Measurements from ENCODE around the gene C9orf85.

The C9orf85 gene

DNA sequence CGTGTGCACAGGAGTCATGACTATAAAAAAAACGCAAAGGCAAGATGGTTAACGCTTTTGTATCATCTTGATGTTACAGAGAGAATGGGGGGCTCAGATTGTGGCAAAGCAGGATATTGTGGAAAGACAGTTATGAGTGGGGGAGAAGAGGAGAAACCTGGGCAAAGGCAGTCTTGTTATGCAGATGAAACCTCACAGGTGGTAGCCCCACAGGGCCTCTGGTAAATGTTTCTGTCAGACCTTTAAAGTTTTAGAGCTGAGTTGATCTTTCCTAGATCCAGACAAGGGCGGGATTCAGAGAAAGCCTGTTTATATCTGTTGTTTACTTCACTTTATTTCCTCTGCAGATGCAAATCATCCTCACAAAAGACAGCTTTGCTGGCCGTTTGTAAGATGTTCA lies 55.2 kb downstream of the C9orf85 start:
- no peak overlapping the region for H3K9ac ChIP-seq (ENCODE audit: low read depth in 1 of 2, low read length in 2 of 2)
- no peaks in the 10 kb centered on the region for H3K36me3 ChIP-seq (ENCODE audit: control insufficient read depth in 2 of 2, insufficient read depth in 2 of 2, low read length in 2 of 2)
- peaks cover 3 to 7% of the 10 kb centered on the region in 2 donors for H3K4me1 ChIP-seq (ENCODE audit: control insufficient read depth in 2 of 2, insufficient read depth in 2 of 2, low read length in 2 of 2)
- peaks cover 0 to 3% of the 10 kb centered on the region in 2 donors for H3K9me3 ChIP-seq (ENCODE audit: control insufficient read depth in 2 of 2, low read length in 2 of 2)
- H3K27ac ChIP-seq (ENCODE audit: low read depth in 2 of 2, low read length in 2 of 2), result no peak overlapping the region
- no peaks in the 10 kb centered on the region for H3K27me3 ChIP-seq (ENCODE audit: control insufficient read depth in 2 of 2, insufficient read depth in 2 of 2, low read length in 2 of 2)
- H3K4me3 ChIP-seq (ENCODE audit: low read length in 2 of 2), result no peak overlapping the region

DNA sequence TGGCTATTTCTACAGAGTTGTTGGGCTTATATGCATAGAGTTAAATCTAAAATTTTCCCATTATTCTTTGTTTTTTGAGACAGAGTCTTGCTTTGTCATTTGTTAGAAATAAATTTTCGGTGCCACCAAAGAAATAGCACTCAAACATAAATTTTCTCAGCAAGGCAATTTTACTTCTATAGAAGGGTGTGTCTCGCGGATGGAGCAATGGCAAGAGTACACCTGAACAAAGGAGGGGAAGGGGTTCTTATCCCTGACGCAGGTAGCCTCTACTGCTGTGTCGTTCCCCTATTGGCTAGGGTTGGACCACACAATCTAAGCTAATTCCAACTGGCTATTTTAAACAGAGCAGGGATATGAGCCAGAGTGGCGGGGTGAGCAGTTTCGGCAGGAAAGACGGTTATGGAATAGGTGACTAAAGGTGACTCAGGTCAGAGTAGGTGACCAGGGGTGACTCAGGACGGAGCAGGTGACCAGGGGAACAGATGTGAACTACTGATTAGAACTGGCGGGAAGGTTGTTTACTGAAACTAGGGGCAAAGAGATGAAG lies 57.2 kb downstream of the C9orf85 start:
- Histone ChIP-seq H3K4me1 (ENCODE audit: control insufficient read depth in 2 of 2, insufficient read depth in 2 of 2, low read length in 2 of 2) (no peaks in the 10 kb centered on the region), H3K4me3 (ENCODE audit: low read length in 2 of 2) (no peak overlapping the region), H3K27ac (ENCODE audit: low read depth in 2 of 2, low read length in 2 of 2) (no peak overlapping the region), H3K9ac (ENCODE audit: low read depth in 1 of 2, low read length in 2 of 2) (no peak overlapping the region), H3K36me3 (ENCODE audit: control insufficient read depth in 2 of 2, insufficient read depth in 2 of 2, low read length in 2 of 2) (no peaks in the 10 kb centered on the region), H3K27me3 (ENCODE audit: control insufficient read depth in 2 of 2, insufficient read depth in 2 of 2, low read length in 2 of 2) (no peaks in the 10 kb centered on the region), H3K9me3 (ENCODE audit: control insufficient read depth in 2 of 2, low read length in 2 of 2) (peaks cover 0 to 3% of the 10 kb centered on the region in 2 donors)

DNA sequence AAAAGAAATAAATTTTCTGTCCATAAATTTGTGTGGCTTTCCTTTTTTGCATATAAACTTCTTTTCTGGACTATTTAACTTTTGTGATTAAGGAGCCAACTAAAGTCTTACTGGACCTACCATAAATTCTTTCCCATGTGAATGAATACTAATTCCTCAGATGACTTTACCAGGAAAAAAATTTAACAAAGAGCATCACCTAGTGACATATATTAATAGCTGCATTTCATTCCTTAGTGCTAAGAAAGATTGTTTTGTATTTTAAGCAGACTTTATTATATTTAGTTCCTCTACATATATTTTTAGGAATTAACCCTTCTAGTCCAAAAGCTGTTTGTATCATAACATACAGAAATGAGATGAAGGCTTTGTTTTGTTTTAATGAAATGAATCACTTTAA lies 64.4 kb downstream of the C9orf85 start:
- H3K4me1 ChIP-seq (ENCODE audit: control insufficient read depth in 2 of 2, insufficient read depth in 2 of 2, low read length in 2 of 2), result no peaks in the 10 kb centered on the region
- no peaks in the 10 kb centered on the region for H3K9me3 ChIP-seq (ENCODE audit: control insufficient read depth in 2 of 2, low read length in 2 of 2)
- no peak overlapping the region for H3K4me3 ChIP-seq (ENCODE audit: low read length in 2 of 2)
- no peaks in the 10 kb centered on the region for H3K27me3 ChIP-seq (ENCODE audit: control insufficient read depth in 2 of 2, insufficient read depth in 2 of 2, low read length in 2 of 2)
- no peak overlapping the region for H3K9ac ChIP-seq (ENCODE audit: low read depth in 1 of 2, low read length in 2 of 2)
- peaks cover 4 to 5% of the 10 kb centered on the region in 2 donors for H3K36me3 ChIP-seq (ENCODE audit: control insufficient read depth in 2 of 2, insufficient read depth in 2 of 2, low read length in 2 of 2)
- H3K27ac ChIP-seq (ENCODE audit: low read depth in 2 of 2, low read length in 2 of 2), result no peak overlapping the region

DNA sequence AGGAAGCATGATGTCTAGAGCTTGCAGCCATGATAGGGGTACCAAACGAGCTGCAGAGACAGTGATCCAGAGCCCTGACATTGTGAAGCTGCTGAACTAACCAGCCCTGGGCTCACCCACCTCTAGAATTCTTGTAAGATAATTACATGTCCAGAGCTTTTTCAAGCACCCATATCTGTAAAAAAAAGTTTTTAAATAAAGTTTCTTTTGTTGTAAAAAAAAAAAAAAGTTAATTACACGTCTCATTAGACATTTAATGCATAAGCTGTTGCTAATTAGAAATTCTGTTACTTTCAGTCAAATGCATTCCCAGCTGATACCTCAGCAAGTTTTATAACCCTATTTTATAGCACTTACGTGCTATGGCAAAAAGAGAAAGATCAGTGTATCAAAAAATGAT lies 65.6 kb downstream of the C9orf85 start:
- Histone ChIP-seq H3K4me1 (ENCODE audit: control insufficient read depth in 2 of 2, insufficient read depth in 2 of 2, low read length in 2 of 2) (peaks cover 0 to 2% of the 10 kb centered on the region in 2 donors), H3K9me3 (ENCODE audit: control insufficient read depth in 2 of 2, low read length in 2 of 2) (no peaks in the 10 kb centered on the region)

DNA sequence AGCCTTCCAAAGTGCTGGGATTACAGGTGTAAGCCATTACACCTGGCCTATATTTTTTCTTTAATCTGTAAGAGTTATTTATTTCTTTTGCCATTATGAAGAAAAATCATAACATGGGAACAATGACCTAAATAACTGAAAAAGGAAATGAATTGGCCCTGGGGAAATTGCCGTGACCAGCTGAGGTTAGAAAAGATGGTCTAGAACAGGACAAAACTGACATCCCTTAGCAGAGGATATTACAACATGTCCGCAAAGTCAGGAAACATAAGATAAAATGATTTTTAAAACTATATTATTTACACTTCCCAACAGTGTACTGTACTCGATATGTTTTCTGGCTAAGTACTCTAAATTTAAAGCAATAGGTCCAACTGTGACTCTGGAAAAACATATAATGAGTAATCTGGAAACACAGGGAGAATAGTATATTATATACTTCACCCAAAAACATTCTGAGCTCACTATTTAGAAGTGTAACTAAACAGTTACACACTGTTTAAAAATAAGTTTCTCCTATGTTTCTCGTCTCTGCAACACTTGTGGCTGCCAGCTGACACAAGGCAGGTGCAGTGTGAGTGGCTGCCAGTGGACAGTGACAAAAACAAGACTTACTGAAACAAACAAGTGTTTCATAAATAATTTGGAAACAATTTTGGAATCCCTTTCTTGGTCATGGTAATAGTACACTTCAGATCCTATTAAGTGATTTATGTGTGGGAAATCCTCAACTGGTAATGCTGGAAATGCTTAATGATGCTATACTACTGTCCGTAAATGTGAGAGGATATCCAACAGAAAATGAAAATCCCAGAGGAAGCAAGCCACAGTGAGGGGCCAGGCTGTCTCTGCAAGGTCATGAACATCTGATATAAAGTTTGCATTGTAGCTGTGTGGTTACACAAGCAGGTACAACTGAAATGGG lies 69.1 kb downstream of the C9orf85 start:
- Histone ChIP-seq H3K27me3 (ENCODE audit: control insufficient read depth in 2 of 2, insufficient read depth in 2 of 2, low read length in 2 of 2) (no peaks in the 10 kb centered on the region), H3K4me3 (ENCODE audit: low read length in 2 of 2) (no peak overlapping the region), H3K27ac (ENCODE audit: low read depth in 2 of 2, low read length in 2 of 2) (no peak overlapping the region), H3K4me1 (ENCODE audit: control insufficient read depth in 2 of 2, insufficient read depth in 2 of 2, low read length in 2 of 2) (peaks cover 3 to 13% of the 10 kb centered on the region in 2 donors), H3K9me3 (ENCODE audit: control insufficient read depth in 2 of 2, low read length in 2 of 2) (no peaks in the 10 kb centered on the region), H3K9ac (ENCODE audit: low read depth in 1 of 2, low read length in 2 of 2) (no peak overlapping the region), H3K36me3 (ENCODE audit: control insufficient read depth in 2 of 2, insufficient read depth in 2 of 2, low read length in 2 of 2) (no peaks in the 10 kb centered on the region)

More for the DNA sequence above, 65.6 kb downstream of the C9orf85 start:
- Histone ChIP-seq H3K27me3 (ENCODE audit: control insufficient read depth in 2 of 2, insufficient read depth in 2 of 2, low read length in 2 of 2) (no peaks in the 10 kb centered on the region), H3K9ac (ENCODE audit: low read depth in 1 of 2, low read length in 2 of 2) (no peak overlapping the region), H3K27ac (ENCODE audit: low read depth in 2 of 2, low read length in 2 of 2) (no peak overlapping the region), H3K36me3 (ENCODE audit: control insufficient read depth in 2 of 2, insufficient read depth in 2 of 2, low read length in 2 of 2) (peaks cover 4 to 5% of the 10 kb centered on the region in 2 donors), H3K4me3 (ENCODE audit: low read length in 2 of 2) (no peak overlapping the region)

DNA sequence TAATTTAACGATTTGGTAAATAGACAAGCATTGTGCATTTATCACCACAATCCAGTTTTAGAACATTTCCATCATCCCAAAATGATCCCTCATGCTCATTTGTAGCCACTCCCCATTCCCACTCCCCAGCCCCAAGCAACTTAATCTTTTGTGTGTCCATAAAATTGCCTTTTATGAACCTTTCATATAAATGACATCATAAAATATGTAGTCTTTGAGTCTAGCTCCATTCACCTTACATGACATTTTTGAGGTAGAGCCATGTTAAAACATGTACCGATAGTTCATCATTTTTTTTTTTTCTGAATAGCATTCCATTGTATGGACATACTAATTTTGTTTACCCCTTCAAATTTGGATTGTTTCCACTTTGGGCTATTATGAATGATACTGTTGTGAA lies 70.5 kb downstream of the C9orf85 start:
- Histone ChIP-seq H3K27ac (ENCODE audit: low read depth in 2 of 2, low read length in 2 of 2) (no peak overlapping the region), H3K4me3 (ENCODE audit: low read length in 2 of 2) (no peak overlapping the region), H3K9me3 (ENCODE audit: control insufficient read depth in 2 of 2, low read length in 2 of 2) (no peaks in the 10 kb centered on the region), H3K27me3 (ENCODE audit: control insufficient read depth in 2 of 2, insufficient read depth in 2 of 2, low read length in 2 of 2) (no peaks in the 10 kb centered on the region), H3K9ac (ENCODE audit: low read depth in 1 of 2, low read length in 2 of 2) (no peak overlapping the region), H3K36me3 (ENCODE audit: control insufficient read depth in 2 of 2, insufficient read depth in 2 of 2, low read length in 2 of 2) (no peaks in the 10 kb centered on the region), H3K4me1 (ENCODE audit: control insufficient read depth in 2 of 2, insufficient read depth in 2 of 2, low read length in 2 of 2) (peaks cover 7 to 22% of the 10 kb centered on the region in 2 donors)

DNA sequence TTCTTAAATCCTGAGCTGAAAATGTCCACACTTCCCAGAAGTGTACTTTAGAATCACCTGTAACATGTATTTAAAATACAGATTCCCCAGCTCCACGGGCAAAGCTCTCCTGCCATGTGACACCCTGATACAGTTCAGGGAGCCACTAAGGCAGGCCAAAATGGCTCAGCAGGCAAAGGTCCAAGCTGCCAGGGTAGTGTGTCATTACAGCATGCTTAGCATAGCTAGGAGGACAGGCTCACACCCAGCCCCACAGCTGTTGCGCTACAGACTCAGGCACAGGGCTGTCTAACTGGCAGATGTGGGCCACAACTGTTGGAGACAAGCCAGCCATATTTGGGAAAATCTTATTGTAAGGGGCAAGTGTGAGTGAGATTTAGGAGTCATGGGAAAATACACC lies 73.0 kb downstream of the C9orf85 start:
- H3K27me3 ChIP-seq (ENCODE audit: control insufficient read depth in 2 of 2, insufficient read depth in 2 of 2, low read length in 2 of 2), result no peaks in the 10 kb centered on the region

DNA sequence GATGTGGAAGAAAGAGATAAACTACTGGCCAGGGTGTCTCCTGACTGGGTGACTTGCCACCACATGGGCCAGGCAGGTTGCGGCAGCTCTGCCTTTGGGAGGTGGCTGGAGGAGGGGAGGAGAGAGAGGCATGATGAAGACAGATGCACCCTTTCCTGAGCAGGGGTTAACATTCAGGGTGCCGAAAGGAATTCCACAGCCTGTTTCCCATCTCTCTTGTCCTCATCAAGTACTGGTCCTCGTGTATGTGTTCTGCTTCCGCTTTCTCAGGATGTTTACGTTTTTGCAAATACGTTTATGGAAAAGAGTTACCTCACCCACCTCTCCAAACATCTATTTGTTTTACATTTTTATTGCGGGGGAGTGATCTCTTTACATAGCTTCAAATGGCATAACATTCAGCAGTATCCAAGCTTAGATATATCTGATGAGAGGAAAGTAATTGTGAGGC lies 73.4 kb downstream of the C9orf85 start:
- Histone ChIP-seq H3K36me3 (ENCODE audit: control insufficient read depth in 2 of 2, insufficient read depth in 2 of 2, low read length in 2 of 2) (no peaks in the 10 kb centered on the region), H3K4me1 (ENCODE audit: control insufficient read depth in 2 of 2, insufficient read depth in 2 of 2, low read length in 2 of 2) (peaks cover 7 to 22% of the 10 kb centered on the region in 2 donors), H3K9ac (ENCODE audit: low read depth in 1 of 2, low read length in 2 of 2) (peak overlapping the region in 1 of 2 donors; percentile 4), H3K27ac (ENCODE audit: low read depth in 2 of 2, low read length in 2 of 2) (peak overlapping the region; percentile 52 to 71), H3K27me3 (ENCODE audit: control insufficient read depth in 2 of 2, insufficient read depth in 2 of 2, low read length in 2 of 2) (no peaks in the 10 kb centered on the region), H3K9me3 (ENCODE audit: control insufficient read depth in 2 of 2, low read length in 2 of 2) (no peaks in the 10 kb centered on the region), H3K4me3 (ENCODE audit: low read length in 2 of 2) (no peak overlapping the region)

More for the DNA sequence above, 73.0 kb downstream of the C9orf85 start:
- Histone ChIP-seq H3K9me3 (ENCODE audit: control insufficient read depth in 2 of 2, low read length in 2 of 2) (no peaks in the 10 kb centered on the region), H3K9ac (ENCODE audit: low read depth in 1 of 2, low read length in 2 of 2) (peak overlapping the region in 1 of 2 donors; percentile 8), H3K4me1 (ENCODE audit: control insufficient read depth in 2 of 2, insufficient read depth in 2 of 2, low read length in 2 of 2) (peaks cover 7 to 22% of the 10 kb centered on the region in 2 donors), H3K4me3 (ENCODE audit: low read length in 2 of 2) (no peak overlapping the region), H3K36me3 (ENCODE audit: control insufficient read depth in 2 of 2, insufficient read depth in 2 of 2, low read length in 2 of 2) (no peaks in the 10 kb centered on the region), H3K27ac (ENCODE audit: low read depth in 2 of 2, low read length in 2 of 2) (peak overlapping the region; percentile 38 to 45)

DNA sequence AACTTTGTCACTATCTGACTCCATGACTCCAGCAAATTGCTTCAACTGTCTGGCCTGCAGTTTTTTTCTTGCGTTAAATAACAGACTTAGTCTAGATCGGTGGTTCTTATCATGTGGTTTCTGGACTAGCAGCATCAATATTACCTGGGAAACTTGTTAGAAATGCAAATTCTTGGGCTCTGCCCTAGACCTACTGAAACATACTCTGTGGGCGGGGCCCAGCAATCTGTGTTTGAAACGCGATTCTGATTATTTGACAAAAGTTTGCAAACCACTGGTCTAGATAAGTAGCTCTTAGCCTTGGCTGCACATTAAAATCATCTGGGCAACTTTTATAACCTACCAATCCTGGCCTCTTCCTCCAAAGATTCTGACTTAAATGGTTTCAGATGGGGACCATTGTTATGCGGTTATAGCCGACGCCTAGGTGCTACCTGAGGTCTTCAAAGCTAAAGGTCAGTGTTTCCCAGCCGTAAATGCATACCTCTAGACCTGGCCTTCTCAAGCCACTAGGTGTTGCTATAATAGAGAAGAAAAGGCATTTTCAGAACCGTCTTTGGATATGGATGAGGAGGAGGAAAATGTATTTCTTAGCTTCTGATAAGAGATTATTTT lies 74.0 kb downstream of the C9orf85 start:
- Histone ChIP-seq H3K36me3 (ENCODE audit: control insufficient read depth in 2 of 2, insufficient read depth in 2 of 2, low read length in 2 of 2) (no peaks in the 10 kb centered on the region), H3K9me3 (ENCODE audit: control insufficient read depth in 2 of 2, low read length in 2 of 2) (no peaks in the 10 kb centered on the region), H3K4me1 (ENCODE audit: control insufficient read depth in 2 of 2, insufficient read depth in 2 of 2, low read length in 2 of 2) (peaks cover 7 to 22% of the 10 kb centered on the region in 2 donors), H3K9ac (ENCODE audit: low read depth in 1 of 2, low read length in 2 of 2) (no peak overlapping the region), H3K27ac (ENCODE audit: low read depth in 2 of 2, low read length in 2 of 2) (peak overlapping the region; percentile 52 to 71), H3K27me3 (ENCODE audit: control insufficient read depth in 2 of 2, insufficient read depth in 2 of 2, low read length in 2 of 2) (no peaks in the 10 kb centered on the region), H3K4me3 (ENCODE audit: low read length in 2 of 2) (peak overlapping the region in 1 of 2 donors; percentile 4)

DNA sequence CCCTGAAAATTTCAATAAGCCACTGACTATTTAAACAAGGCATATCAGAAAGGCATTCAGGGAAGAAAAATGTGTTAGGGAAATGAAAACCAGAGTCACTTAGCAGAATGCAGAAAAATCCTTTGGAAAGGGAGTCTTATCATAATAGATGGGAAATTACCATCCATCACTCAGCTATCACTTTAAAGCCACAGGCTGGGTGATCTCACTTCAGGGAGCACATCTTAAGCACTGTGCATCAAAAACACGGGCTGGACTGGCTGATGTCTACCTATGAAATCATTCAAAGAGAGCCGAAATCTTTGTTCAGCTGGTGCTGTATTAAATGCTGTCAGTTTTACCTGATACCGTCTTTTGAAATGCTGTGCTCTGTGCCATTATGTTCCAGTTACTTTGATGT lies 75.5 kb downstream of the C9orf85 start:
- Histone ChIP-seq H3K36me3 (ENCODE audit: control insufficient read depth in 2 of 2, insufficient read depth in 2 of 2, low read length in 2 of 2) (no peaks in the 10 kb centered on the region), H3K4me3 (ENCODE audit: low read length in 2 of 2) (no peak overlapping the region), H3K4me1 (ENCODE audit: control insufficient read depth in 2 of 2, insufficient read depth in 2 of 2, low read length in 2 of 2) (peaks cover 6 to 22% of the 10 kb centered on the region in 2 donors), H3K9ac (ENCODE audit: low read depth in 1 of 2, low read length in 2 of 2) (no peak overlapping the region), H3K27me3 (ENCODE audit: control insufficient read depth in 2 of 2, insufficient read depth in 2 of 2, low read length in 2 of 2) (no peaks in the 10 kb centered on the region), H3K27ac (ENCODE audit: low read depth in 2 of 2, low read length in 2 of 2) (no peak overlapping the region), H3K9me3 (ENCODE audit: control insufficient read depth in 2 of 2, low read length in 2 of 2) (no peaks in the 10 kb centered on the region)
